ENCODE measurements around the gene SLC39A2. TPM values are rescaled to one million over a fixed set of nuclear protein-coding genes. Genes with fewer than 3 reads are reported as not detected.
"Not testable (repeated sequence)": the region's sequence is repeated elsewhere in the genome, so short reads cannot be mapped to it uniquely, and the experiment has no call there.

The SLC39A2 gene
- total RNA-seq, 2 experiments from 2014 or later, result not detected

- ATAC-seq (ENCODE audit: poor library complexity) (peak; percentile 68), DNase-seq (peak in 2 of 14 experiments; percentile 7 to 13)
- ChIA-PET POLR2A (interaction anchor here (0.8 kb wide), 1 partner anchor 14 kb away, joined by 3 read pairs; no protein-coding TSS in a partner anchor), CTCF (no interaction called here)
- peaks cover 26% of the 10 kb centered on the region for H3K4me1 Mint-ChIP-seq (ENCODE audit: low read depth)
- peaks cover 10% of the 10 kb centered on the region for H3K4me1 ChIP-seq (ENCODE audit: insufficient read depth, low read length)
- no peaks in the 10 kb centered on the region for H3K9me3 ChIP-seq (ENCODE audit: control insufficient read depth in 1 of 2, insufficient read depth in 1 of 2, low read length in 2 of 2)
- peak overlapping the region; percentile 56 for H3K4me3 Mint-ChIP-seq
- no peak overlapping the region for H3K27ac ChIP-seq (ENCODE audit: low read depth in 1 of 2, low read length in 2 of 2)
- no peaks in the 10 kb centered on the region for H3K9me3 Mint-ChIP-seq
- no peaks in the 10 kb centered on the region for H3K36me3 ChIP-seq (ENCODE audit: insufficient read depth, low read length)
- H3K4me3 ChIP-seq (ENCODE audit: low read length), result no peak overlapping the region
- H3K36me3 Mint-ChIP-seq (ENCODE audit: low read depth), result no peaks in the 10 kb centered on the region
- no peaks in the 10 kb centered on the region for H3K27me3 Mint-ChIP-seq
- peaks cover 0 to 4% of the 10 kb centered on the region in 2 experiments for H3K27me3 ChIP-seq (ENCODE audit: control insufficient read depth in 1 of 2, insufficient read depth in 2 of 2, low read length in 2 of 2)
- H3K27ac Mint-ChIP-seq, result peak overlapping the region; percentile 15
- intact Hi-C loops (cut with DNase I, micrococcal nuclease), result no loop called here
- TF ChIP-seq CTCF (IDR thresholded peaks at IDR 0.05), result no peak
These were observed 42.6 kb upstream of the SLC39A2 start for GRCh38 chr14:20956376-20956976.

DNA sequence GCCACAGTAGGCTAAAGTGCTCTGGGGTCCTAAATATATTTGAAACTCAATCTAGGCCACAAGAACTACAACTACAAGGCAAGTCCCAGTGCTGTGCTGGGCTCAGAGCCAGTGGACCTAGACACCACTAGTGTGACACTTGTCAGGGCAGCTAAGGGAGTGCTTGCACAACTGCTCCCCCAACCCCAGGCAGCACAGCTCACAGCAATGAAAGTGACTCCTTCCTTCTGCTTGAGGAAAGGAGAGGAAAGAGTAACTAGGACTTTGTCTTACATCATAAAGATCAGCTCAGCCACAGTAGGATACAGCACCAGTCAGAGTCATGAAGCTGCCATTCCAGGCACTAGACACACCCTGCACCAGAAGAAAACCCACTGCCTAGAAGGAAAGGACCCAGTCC is 40.1 kb upstream of the SLC39A2 start:
- H3K27ac ChIP-seq (ENCODE audit: low read depth in 1 of 2, low read length in 2 of 2); intact Hi-C loops (cut with DNase I, micrococcal nuclease); DNase-seq; H3K27me3 Mint-ChIP-seq; ATAC-seq (ENCODE audit: poor library complexity); H3K4me3 ChIP-seq (ENCODE audit: low read length); H3K9me3 ChIP-seq (ENCODE audit: control insufficient read depth in 1 of 2, insufficient read depth in 1 of 2, low read length in 2 of 2); CTCF ChIA-PET; H3K4me1 ChIP-seq (ENCODE audit: insufficient read depth, low read length); H3K36me3 Mint-ChIP-seq (ENCODE audit: low read depth); H3K9me3 Mint-ChIP-seq; H3K4me3 Mint-ChIP-seq; H3K36me3 ChIP-seq (ENCODE audit: insufficient read depth, low read length); H3K27me3 ChIP-seq (ENCODE audit: control insufficient read depth in 1 of 2, insufficient read depth in 2 of 2, low read length in 2 of 2); POLR2A ChIA-PET; H3K27ac Mint-ChIP-seq: not testable (repeated sequence)
- peaks cover 27% of the 10 kb centered on the region for H3K4me1 Mint-ChIP-seq (ENCODE audit: low read depth)

DNA sequence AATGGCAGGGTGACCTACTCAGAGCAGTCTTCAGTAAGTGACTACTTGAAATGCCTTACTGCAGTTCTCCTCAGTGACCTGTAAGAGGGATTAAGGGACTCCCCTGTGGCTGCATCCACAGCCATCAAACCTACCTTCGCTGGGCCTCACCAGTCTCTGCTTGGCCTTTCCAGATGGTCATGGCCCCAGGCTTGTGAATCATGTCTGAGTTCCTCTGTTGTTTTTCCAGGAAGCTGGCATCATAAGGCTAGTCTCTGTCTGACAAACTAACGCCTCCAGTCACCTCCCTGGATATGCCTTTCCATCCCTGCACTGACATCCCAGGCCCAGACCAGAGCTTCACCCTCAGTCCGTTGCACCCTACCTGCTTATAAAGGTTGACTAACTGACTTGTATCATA is 29.8 kb upstream of the SLC39A2 start:
- no peak for DNase-seq
- no peak for ATAC-seq (ENCODE audit: poor library complexity)
- Histone ChIP-seq H3K4me1 (ENCODE audit: insufficient read depth, low read length) (peaks cover 15% of the 10 kb centered on the region), H3K27me3 (ENCODE audit: control insufficient read depth in 1 of 2, insufficient read depth in 2 of 2, low read length in 2 of 2) (peaks cover 12 to 20% of the 10 kb centered on the region in 2 experiments), H3K36me3 (ENCODE audit: insufficient read depth, low read length) (no peaks in the 10 kb centered on the region), H3K9me3 (ENCODE audit: control insufficient read depth in 1 of 2, insufficient read depth in 1 of 2, low read length in 2 of 2) (no peaks in the 10 kb centered on the region), H3K4me3 (ENCODE audit: low read length) (no peak overlapping the region), H3K27ac (ENCODE audit: low read depth in 1 of 2, low read length in 2 of 2) (no peak overlapping the region)
- ChIA-PET CTCF (no interaction called here), POLR2A (no interaction called here)
- no peaks in the 10 kb centered on the region for H3K36me3 Mint-ChIP-seq (ENCODE audit: low read depth)
- TF ChIP-seq CTCF (IDR thresholded peaks at IDR 0.05), result no peak
- peaks cover 54% of the 10 kb centered on the region for H3K27me3 Mint-ChIP-seq
- H3K4me3 Mint-ChIP-seq, result no peak overlapping the region
- H3K9me3 Mint-ChIP-seq, result no peaks in the 10 kb centered on the region
- H3K27ac Mint-ChIP-seq, result no peak overlapping the region
- H3K4me1 Mint-ChIP-seq (ENCODE audit: low read depth), result peaks cover 15% of the 10 kb centered on the region
- intact Hi-C loops (cut with DNase I, micrococcal nuclease), result no loop called here

GRCh38 chr14:20970647-20970982 is 28.5 kb upstream of the SLC39A2 start:
- CTCF ChIA-PET, result interaction anchor here (0.5 to 2.6 kb wide), 32 partner anchors 8 to 1850 kb away, joined by 3 to 23 read pairs (median 4); partner anchors contain the start of genes RNASE2, RNASE4 and TMEM253
- no peak for DNase-seq
- no peak for ATAC-seq (ENCODE audit: poor library complexity)
- no peaks in the 10 kb centered on the region for H3K9me3 ChIP-seq (ENCODE audit: control insufficient read depth in 1 of 2, insufficient read depth in 1 of 2, low read length in 2 of 2)
- Mint-ChIP-seq H3K36me3 (ENCODE audit: low read depth) (no peaks in the 10 kb centered on the region), H3K4me3 (peak overlapping the region; percentile 93), H3K27me3 (peaks cover 42% of the 10 kb centered on the region), H3K27ac (no peak overlapping the region), H3K4me1 (ENCODE audit: low read depth) (peaks cover 15% of the 10 kb centered on the region), H3K9me3 (no peaks in the 10 kb centered on the region)
- no peaks in the 10 kb centered on the region for H3K36me3 ChIP-seq (ENCODE audit: insufficient read depth, low read length)
- H3K27ac ChIP-seq (ENCODE audit: low read depth in 1 of 2, low read length in 2 of 2), result no peak overlapping the region
- H3K27me3 ChIP-seq (ENCODE audit: control insufficient read depth in 1 of 2, insufficient read depth in 2 of 2, low read length in 2 of 2), result peaks cover 12% of the 10 kb centered on the region in 2 experiments
- TF ChIP-seq CTCF (IDR thresholded peaks at IDR 0.05), result no peak
- POLR2A ChIA-PET, result interaction anchor here (0.8 to 1.7 kb wide), 4 partner anchors 14 to 134 kb away, joined by 3 to 4 read pairs (median 4); no protein-coding TSS in a partner anchor
- peaks cover 15% of the 10 kb centered on the region for H3K4me1 ChIP-seq (ENCODE audit: insufficient read depth, low read length)
- H3K4me3 ChIP-seq (ENCODE audit: low read length), result peak overlapping the region; percentile 69
- intact Hi-C loops (cut with DNase I, micrococcal nuclease), result loop anchor here (2.0 to 5.0 kb wide), 2 partner anchors 98 to 272 kb away; no protein-coding TSS in a partner anchor

All from CD4-positive, alpha-beta T cell (primary cell).